ENCODE measurements around the gene GPR15LG. TPM values are rescaled to one million over a fixed set of nuclear protein-coding genes. Genes with fewer than 3 reads are reported as not detected.

The GPR15LG gene
- total RNA-seq, 1 donor from 2014 or later = not detected

DNA sequence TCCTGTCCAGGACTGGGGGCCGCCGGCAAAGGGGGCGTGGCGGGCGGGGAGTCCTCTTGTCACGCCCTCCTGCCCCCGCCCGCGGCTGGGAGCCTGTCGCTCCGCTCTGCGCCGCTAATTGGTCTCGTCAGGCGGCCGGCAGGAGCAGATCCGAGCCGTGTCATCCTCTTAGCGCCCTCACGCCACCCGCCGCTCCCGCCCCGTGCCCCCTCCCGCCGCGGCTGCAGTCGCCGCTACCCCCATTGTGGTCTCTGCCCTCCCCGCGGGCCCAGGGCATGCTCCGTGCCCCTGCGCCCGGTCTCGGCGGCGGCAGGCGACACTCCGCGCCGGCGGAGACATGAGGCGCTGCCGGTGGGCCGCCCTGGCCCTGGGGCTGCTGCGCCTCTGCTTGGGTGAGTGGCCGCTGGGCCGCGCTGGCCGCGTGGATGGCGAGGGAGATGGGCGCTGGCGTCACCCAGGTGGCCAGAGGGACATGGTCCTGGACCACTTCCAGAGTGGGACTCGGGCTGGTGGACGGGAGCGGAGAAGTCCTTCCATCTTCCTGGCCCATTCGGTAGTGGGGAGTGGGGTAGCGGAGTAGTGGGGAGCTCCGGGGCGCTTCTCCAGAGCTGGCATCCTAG, 20.9 kb downstream of the GPR15LG start, which contains the start of gene CDHR1:
Gene CDHR1 (plus strand): TSS at position 114 of the 620 bp plus-strand sequence. CDS start 224 bp downstream, at position 338.
- DNase-seq = peak; percentile 7

DNA sequence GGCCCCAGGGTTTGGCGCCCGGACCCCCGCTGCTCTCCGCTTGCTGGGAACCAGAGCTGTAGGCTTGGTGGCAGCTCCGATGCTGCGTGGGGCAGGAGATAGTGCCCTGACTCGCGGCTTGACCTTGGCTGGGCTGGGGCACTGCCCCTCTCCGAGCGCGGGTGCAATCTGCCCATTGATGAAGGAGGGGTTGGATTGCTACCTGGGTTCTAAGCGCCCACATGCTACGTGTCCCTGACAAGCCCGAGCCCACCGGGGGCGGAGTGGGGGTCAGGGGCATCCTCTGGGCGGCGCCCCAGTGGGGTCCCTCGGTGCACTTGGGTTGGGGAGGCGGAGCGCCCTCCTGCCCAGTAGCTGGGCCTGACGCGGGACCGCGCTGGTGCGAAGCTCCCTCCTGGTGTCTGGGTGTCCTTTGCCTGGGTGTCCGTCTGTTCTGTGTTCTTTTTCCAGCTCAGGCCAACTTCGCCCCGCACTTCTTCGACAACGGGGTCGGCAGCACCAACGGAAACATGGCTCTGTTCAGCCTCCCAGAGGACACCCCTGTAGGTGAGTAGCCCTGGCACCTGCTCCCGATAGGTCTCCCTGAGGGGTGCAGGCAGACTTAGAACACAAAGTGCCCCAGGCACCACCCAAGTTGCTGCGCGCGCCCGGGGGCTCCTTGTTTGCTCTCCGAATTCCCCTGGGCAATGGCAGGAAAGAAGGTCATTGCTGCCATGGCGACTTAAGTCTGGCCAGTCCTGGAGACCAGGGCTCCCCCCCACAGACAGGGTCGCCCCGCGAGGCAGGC, 21.6 kb downstream of the GPR15LG start:
- DNase-seq = no peak

DNA sequence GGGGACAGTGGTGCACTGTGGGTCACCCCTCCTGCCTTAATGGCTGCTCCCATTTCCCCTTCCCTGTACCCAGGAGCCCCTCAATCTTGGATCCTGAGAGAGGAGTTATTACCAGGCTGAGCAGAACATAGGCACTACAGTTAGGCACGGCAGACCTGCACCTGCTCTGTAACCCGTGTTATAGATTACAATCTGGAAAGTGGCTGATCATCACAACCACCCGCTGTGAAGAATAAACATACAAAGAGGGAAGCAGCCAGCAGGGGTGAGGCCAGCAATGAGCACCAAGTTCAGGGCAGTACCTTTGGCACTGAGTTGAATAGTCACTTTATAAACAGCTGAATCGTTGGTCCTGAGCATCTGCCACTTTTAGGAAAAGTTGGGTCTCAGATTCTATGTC, 22.5 kb downstream of the GPR15LG start:
- DNase-seq = no peak

DNA sequence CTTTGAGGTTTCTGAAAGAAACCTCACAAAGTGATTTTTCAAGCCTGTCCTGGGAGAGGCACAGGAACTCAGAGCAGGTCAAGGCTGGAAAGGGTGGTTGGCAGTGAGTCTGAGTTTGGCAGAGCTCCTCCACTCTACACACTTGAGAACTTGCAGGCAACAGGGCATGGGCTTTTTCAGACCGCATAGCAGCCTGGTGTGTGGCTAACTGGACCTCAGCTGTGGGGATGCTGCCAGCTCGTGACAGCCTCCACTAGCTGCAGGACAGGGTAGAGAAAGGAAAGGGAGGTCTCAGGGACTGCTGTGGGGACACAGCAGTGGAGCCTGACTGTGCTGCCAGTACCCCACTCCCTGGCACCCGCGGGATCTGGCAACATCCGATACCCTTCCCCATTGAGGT, 23.3 kb downstream of the GPR15LG start:
- no peak for DNase-seq

DNA sequence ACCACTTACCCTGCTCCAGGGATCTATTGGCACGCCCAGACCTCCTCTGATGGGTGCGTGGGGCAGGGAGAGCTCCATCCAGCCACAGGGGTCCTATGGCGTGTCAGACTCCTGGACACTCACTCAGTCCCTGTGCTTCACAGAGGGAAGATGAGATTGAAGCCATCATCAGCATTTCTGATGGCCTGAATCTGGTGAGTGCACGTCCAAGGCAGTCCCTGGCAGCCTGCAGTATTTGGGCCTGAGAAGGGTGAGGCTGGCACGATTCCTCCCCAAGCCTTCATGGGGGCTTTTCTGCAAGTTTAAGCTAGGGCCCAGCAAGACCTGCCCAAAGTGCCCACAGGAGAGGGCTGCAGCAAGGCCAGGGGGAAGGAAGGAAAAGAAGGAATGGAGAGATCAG, 24.0 kb downstream of the GPR15LG start:
- DNase-seq = no peak

DNA sequence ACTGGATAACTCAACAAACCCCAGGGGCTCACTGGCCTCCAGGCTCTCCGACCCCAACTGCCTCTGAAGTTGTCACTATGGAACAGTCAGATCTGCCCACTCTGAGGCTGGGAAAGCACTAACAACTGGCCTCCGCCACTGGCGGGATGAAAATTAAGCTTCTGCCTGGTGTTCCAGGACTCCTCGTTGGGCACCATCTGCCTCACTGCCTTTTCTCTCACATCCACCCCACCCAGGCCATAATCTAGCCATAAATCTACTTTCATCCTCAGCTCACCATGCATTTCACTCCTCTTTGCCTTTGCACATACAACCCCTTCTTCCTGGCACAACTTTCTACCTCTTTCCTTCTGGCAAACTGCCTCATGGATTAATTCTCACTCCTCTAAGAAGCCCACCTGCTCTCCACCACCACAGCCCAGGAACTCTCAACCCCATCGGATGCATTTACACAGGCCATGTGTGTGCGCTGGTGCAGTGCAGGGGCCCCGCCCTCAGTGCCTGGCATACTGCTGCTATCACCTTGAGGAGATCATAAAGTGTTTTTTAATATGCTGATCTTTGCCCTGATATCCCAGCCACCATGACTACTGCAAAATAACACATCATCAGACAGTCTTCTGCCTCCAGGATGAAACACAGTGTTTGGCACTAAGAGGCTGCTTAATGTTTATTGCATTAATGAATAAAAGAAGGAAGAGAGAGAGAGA, 24.8 kb downstream of the GPR15LG start:
- no peak for DNase-seq

DNA sequence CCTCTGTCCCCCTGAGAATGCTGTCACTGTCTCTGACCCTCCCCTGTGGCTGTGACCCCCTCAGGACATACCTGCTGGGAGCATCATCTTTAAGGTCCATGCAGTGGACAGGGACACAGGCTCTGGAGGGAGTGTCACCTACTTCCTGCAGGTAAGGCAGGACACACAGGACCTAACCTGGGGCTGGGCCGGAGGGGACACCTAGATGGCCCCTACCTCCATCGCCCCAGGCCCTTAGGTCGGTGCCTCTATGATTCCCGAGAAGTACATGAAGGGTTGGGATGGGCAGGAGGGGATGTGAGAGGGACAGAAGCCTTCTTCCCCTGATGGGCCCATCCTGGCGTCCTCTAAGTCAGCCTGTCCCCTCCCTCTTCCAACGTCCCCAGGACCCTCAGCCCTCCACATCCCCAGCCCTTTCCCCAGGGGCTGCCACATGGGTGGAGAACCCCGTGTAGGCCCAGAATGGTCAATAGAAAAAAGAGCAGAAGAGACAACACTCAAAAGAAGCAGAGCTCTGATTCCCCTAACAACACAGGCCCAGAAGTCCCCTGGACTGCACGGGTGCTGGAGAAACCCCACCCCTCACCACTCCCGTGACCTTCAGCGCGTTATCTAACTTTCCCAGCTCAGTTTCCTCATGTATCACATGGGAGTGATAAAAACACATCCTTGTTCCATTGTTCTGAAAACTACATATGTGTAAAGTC, 27.1 kb downstream of the GPR15LG start:
- no peak for DNase-seq

DNA sequence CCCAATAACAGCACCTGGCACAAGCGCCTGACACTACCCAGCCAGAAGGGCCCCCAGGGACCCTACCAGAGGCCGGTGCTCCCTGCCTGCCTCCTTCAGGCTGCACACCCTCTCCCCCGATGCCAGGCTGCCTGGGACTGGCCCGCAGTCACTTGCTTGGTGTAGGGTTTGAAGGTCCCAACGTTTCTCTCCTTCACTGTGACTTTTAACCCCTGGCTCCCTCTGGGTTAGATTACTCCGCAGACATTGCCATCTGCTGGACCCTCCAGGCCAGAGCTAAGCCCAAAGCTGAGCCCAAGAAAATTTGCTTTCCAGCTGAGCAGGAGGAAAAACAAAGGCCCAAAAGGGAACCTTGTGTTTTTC, 27.6 kb downstream of the GPR15LG start:
- no peak for DNase-seq

DNA sequence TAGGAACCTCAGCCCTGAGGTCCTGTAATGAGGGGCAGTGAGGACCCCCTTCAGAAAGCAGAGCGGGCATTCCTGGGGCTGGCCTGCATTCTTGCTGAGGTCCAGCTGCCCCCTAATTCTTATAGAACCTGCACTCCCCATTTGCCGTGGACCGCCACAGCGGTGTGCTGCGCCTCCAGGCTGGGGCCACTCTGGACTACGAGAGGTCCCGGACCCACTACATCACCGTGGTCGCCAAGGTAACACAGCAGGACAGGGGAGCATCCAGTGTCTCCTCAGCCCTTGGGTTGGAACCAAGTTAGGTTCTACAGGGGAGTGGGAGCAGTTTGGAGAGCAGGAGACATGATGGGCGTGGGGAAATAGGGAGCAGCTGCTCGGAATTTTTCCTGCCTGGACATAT, 28.1 kb downstream of the GPR15LG start:
- no peak for DNase-seq

DNA sequence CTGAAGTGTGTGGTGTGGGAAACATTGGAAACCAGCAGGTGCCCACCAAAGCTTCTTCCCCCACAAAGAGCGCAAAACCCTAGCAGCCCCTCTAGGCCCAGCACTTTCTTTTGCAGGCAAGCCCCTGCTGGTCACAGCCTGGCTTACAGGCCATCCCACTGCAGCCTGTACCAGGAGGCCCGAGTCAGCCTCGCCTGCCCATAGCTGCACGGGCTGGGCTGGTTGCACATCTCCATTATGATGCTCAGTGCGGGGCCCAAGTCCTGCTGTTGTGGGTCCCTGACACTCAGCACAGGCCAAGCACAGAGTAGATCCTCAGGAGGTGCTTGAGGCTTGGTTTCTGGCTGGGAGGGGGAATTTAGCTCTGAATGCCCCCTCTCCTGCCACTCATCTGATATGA, 28.7 kb downstream of the GPR15LG start:
- no peak for DNase-seq

DNA sequence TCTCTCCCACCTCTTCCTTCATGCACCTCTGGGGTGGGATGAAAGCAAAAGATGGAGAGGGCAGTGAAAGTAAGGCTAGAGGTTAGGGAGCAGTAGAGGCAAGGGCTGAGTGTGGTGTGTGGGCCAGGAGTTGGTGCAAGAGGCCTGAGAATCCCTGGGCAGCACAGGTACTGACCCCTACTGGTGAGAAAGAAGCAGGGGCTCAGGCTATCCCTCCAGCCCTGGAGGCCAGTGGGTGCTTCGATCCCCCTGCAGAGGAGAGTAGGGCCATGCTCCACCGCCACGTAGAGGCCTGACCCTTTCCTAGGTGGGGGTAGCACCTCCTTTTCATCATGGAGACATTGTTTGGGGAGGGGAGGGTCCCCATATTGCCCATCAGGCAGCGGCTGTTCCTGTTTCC, 30.5 kb downstream of the GPR15LG start:
- peak; percentile 19 for DNase-seq

DNA sequence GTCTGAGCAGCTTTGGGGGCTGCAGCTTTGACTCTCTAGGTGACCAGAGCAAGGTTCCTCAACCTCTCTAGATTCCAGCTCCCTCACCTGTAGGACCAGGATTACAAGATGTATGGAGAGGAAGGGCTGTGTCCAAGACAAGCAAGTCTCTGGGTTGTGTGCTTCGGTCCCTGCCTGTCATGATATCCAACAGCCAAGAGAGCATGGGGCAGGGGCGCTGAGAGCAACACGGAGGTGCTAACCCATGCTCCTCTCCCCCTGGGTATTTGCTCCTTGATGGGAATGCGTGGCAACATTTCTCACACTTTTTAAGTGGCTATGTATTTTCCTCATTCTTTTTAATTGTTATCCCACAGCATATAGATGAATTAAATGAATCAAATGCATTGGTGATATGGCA, 31.0 kb downstream of the GPR15LG start:
- DNase-seq = no peak

DNA sequence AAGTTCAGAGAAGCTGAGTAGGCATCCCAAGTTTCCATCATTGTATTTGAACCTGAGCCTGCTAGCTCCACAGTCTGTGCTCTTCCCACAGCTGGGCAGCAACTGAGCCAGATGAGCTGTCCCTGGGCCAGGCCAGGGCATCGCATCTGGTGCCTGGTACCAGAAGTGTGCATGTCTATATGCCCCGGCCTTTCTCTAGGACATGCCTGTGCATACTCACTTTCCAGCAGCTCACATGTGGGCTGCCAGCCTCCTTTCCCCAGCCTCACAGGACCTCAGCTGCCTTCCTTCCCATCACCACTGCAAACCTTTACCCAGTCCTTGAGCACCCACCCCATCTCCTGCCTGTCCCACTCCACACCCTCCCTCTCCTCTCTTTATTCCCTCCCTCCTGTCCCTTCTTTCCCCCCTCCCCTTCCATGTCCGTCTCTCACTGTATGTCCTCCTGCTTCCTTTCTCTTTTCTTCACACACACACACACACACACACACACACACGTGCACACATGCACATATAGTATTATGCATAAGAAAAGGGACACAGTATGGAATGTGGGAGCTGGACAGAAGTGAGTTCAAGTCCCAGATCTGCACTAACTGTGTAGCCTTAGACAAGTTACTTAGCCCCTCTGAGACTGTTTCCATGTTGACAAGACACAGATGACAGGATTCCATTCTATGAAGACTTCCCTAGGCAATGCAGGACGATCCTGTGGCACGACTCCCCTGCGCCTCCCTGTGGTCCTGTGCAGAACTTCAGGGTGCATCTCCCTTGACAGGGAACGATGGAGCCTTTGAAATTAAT, 31.6 kb downstream of the GPR15LG start:
- peak; percentile 66 for DNase-seq

DNA sequence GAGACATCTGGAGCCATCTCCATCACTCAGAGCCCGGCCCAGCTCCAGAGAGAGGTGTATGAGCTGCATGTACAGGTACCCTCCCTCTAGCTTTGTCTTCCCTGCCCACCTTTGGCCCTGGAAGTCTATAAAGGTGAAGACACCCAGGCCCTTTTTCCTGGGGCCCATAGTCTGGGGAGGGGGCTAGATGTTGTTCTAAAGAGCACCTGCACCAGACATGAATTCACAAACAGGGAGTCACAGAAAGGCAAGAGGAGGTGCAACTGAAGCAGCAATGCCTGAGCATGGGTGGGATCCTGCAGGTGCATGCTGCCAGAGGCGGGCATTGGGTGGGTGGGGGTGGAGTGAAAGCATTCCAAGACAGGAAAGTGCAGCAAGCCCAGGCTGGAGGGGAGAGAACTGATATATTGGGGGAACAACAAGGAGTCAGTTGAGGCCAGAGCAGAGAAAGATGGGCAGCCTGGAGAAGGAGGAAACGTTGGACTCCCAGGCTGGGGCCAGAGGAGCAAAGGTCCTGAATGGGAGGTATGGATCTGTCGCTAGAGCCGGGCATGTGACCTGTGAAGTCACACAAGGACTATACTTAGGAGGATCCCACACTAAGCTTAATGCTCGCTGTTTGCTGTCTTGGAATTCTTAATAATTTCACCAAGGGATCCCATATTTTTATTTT, 32.4 kb downstream of the GPR15LG start:
- no peak for DNase-seq

DNA sequence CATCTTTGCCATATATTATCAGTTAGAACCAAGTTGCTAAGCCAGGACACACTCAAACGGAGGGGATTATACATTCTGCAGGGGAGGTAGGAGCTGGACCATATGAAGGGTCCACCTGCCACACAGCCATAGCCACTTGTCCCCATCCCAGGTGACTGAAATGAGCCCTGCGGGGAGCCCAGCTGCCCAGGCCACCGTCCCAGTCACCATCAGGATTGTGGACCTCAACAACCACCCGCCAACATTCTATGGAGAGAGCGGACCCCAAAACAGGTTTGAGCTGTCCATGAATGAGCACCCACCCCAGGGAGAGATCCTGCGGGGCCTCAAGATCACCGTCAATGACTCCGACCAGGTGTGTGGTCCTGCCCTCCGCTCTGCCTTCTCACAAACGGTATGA, 34.4 kb downstream of the GPR15LG start:
- no peak for DNase-seq

DNA sequence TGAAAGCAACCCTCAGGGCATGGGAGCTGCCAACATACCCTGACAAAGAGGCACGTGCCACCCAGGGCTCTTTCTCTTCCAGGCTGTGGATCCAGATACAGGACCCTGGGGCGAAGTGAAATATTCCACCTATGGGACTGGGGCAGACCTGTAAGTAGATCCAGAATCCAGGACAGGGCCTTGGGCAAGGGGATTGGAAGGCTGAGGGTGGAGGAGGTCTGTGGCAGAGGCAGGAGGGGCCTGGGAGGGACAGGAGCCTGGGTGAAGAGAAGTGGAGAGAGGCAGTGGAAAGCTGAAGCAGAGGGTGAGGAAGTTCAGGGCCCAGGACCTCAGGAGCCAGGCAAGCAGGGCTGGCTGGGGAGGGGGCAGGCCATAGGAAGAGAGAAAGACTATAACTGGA, 38.0 kb downstream of the GPR15LG start:
- DNase-seq = no peak

DNA sequence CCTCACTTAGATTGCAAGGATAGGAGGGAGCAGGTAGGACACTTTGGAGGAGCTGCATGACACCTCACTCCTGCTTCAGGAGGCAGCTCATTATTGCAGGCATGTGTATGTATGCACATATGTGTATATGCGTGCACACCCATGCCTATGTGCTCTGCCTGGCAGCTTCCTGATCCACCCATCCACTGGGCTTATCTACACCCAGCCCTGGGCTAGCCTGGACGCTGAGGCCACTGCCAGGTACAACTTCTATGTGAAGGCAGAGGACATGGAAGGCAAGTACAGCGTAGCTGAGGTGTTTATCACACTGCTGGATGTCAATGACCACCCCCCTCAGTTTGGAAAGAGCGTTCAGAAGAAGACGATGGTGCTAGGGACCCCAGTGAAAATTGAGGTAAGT, 38.4 kb downstream of the GPR15LG start:
- no peak for DNase-seq

DNA sequence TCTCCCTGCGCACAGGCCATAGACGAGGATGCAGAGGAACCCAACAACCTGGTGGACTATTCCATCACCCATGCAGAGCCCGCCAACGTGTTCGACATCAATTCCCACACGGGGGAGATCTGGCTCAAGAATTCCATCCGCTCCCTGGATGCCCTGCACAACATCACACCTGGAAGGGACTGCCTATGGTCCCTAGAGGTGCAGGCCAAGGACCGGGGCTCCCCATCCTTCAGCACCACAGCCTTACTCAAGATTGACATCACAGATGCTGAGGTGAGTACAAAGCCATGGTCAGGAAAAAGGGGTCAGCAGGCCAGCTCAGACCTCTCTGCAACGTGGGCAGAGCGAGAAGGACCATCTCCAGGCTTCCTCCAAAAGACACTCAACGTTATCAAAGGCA, 39.5 kb downstream of the GPR15LG start:
- DNase-seq = no peak

DNA sequence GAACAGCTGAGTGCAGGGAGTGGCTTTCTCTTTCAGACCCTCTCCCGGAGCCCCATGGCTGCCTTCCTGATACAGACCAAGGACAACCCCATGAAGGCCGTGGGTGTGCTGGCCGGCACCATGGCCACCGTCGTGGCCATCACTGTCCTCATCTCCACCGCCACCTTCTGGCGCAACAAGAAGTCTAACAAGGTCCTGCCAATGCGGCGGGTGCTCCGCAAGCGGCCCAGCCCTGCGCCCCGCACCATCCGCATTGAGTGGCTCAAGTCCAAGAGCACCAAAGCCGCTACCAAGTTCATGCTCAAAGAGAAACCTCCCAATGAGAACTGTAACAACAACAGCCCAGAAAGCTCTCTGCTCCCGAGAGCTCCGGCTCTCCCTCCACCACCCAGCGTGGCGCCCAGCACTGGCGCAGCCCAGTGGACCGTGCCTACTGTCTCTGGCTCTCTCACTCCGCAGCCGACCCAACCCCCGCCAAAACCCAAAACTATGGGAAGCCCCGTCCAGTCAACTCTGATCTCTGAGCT, 40.5 kb downstream of the GPR15LG start:
- DNase-seq = no peak

DNA sequence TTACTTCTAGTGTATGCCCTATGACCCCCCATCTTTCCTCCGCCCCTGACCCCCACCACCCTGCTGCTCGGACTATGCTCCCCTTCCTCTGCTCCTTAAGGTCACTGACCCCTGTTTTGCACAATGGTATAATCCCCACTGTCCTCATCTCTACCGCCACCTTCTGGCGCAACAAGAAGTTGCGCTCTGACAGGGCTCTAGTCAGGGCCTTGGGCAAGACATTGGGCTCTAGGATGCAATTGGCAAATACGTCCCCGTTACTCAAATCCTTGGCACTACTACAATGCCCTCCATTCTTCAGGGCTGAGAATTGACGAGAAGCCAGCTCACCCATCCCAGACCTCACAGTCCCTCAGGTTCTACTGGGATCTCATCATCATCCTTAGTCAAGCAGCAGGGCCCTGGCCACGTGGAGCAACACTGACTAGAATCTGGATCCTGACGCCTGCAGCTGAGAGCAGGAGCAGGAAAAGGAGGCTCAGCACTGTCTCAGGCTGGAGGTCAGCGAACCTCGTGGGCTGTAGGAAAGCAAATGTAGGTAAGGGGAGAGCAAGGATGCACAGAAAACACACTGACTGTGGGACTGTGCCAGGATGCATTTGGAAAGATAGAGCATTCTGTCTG, 41.1 kb downstream of the GPR15LG start:
- peak; percentile 15 for DNase-seq

DNA sequence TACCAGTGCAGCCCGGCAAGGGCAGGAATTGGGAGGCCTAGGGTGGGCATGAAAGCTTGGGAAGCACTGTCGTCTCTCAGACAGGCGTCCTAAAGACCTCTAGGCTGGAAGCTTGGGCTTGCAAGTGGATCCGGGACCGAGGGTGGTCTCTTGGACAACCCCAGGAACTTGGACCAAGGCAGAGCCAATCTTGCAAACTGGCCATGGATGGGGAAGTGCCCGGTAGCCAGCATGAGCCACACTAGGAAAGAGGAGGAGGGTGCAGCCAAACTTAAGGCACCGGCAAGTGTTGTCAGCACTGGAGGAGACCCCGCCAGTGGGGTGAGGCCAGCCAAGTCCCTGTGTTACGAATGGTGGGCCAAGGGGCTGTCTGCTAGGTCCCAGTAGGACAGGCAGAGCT, 43.2 kb downstream of the GPR15LG start:
- DNase-seq = no peak

All from dermis blood vessel endothelial cell (primary cell).